GM12878 (cell line): Measurements from ENCODE around the gene ATP6V0E2. TPM values are rescaled to one million over a fixed set of nuclear protein-coding genes. Genes with fewer than 3 reads are reported as not detected.

Source experiments
- CREM ChIP-seq: IDR thresholded peaks from 2 replicates; pipeline ENCODE4 v1.6.1; 2014; ENCODE audit warnings: antibody characterized with exemption, low read depth
- GATAD2B ChIP-seq: fragments of 450-650 bp; conservative IDR thresholded peaks from 2 replicates; pipeline ENCODE4 v1.6.1; 2017; ENCODE audit warnings: low read depth, mild to moderate bottlenecking, moderate library complexity
- HCFC1 ChIP-seq: fragments of 150-350 bp; IDR thresholded peaks from 2 replicates; pipeline ENCODE4 v1.6.1; 2014; ENCODE audit warnings: low read length
- IRF4 ChIP-seq: IDR thresholded peaks from 2 replicates; pipeline ENCODE4 v1.6.1; 2011; ENCODE audit warnings: low read depth, low read length
- JUND ChIP-seq: IDR thresholded peaks from 2 replicates; pipeline ENCODE4 v1.6.1; 2012; ENCODE audit warnings: low read depth, mild to moderate bottlenecking, low read length, improper control_type of control experiment, moderate library complexity
- KLF5 ChIP-seq: fragments of 450-650 bp; IDR thresholded peaks from 2 replicates; pipeline ENCODE4 v1.6.1; 2014; ENCODE audit warnings: mild to moderate bottlenecking; ENCODE audit not compliant: partially characterized antibody
- NRF1 ChIP-seq: conservative IDR thresholded peaks from 2 replicates; pipeline ENCODE4 v1.6.1; 2011; ENCODE audit warnings: mild to moderate bottlenecking, low read depth, low read length, improper control_type of control experiment
- RFX5 ChIP-seq: IDR thresholded peaks from 2 replicates; pipeline ENCODE4 v1.6.1; 2011; ENCODE audit warnings: low read depth, low read length, improper control_type of control experiment
- SMARCA5 ChIP-seq: fragments of 450-650 bp; IDR thresholded peaks from 2 replicates; pipeline ENCODE4 v1.6.1; 2017; ENCODE audit warnings: mild to moderate bottlenecking
- SREBF2 ChIP-seq: IDR thresholded peaks from 2 replicates; pipeline ENCODE4 v1.6.1; 2012; ENCODE audit warnings: mild to moderate bottlenecking, low read length
- ZZZ3 ChIP-seq: IDR thresholded peaks from 2 replicates; pipeline ENCODE4 v1.6.1; 2011; ENCODE audit warnings: low read depth; ENCODE audit not compliant: control insufficient read depth, insufficient read length
- polyA plus RNA-seq, 11 experiments: library from polyadenylated mRNA; depleted of rRNA in 4 of 11; unstranded in 6 of 11; stranded (reverse) in 5 of 11; fragments of >200 nt; fragmentation: Nextera tagmentation in 4 of 11; fragmentation: Illumina TruSeq in 1 of 11; extraction: Ambion mirVana in 4 of 11; extraction: Trizol in 1 of 11; gene quantifications; 1 replicate in 1 of 11; 2 replicates in 10 of 11; pipeline versions ENCODE4 v1.2.1 to v1.2.3, GENCODE V29; 2011 to 2016; ENCODE audit warnings: inconsistent platforms in 2 of 11, missing spikeins in 2 of 11, low read depth in 1 of 11
- total RNA-seq, 4 experiments: library from RNA; depleted of rRNA in 3 of 4; stranded (reverse); fragments of >200 nt in 3 of 4; fragmentation: Illumina TruSeq in 1 of 4; extraction: Trizol in 1 of 4; gene quantifications; 2 replicates each; pipeline versions ENCODE4 v1.2.1 to v1.2.3, GENCODE V29; 2013 to 2021
- TF ChIP-seq, protein P1 (sequence below): IDR thresholded peaks from 2 replicates; pipeline ENCODE4 v1.6.1; 2012; ENCODE audit warnings: improper control_type of control experiment, low read depth, low read length; ENCODE audit not compliant: insufficient replicate concordance
- TF ChIP-seq, protein P2 (sequence below): IDR thresholded peaks from 2 replicates; pipeline ENCODE4 v1.6.1; 2012; ENCODE audit warnings: low read length, inconsistent platforms
- TF ChIP-seq, protein P3 (sequence below): fragments of 150-350 bp; IDR thresholded peaks from 2 replicates; pipeline ENCODE4 v1.6.1; 2014; ENCODE audit warnings: mild to moderate bottlenecking, low read depth, low read length
- TF ChIP-seq, protein P4 (sequence below): fragments of 450-650 bp; formaldehyde crosslinking; IDR thresholded peaks from 2 replicates; pipeline ENCODE4 v1.5.0; 2022; ENCODE audit warnings: mild to moderate bottlenecking, missing genetic modification characterization
- TF ChIP-seq, protein P5 (sequence below): IDR thresholded peaks from 2 replicates; pipeline ENCODE4 v1.6.1; 2012; ENCODE audit warnings: low read depth, low read length, improper control_type of control experiment

Gene ATP6V0E2
- total and polyA plus RNA-seq, 10 of the 15 experiments (the other 5 are each of a cell fraction or from before 2014, with no cell fraction given), result 1.5 to 54.7 (median 27.6) TPM

DNA sequence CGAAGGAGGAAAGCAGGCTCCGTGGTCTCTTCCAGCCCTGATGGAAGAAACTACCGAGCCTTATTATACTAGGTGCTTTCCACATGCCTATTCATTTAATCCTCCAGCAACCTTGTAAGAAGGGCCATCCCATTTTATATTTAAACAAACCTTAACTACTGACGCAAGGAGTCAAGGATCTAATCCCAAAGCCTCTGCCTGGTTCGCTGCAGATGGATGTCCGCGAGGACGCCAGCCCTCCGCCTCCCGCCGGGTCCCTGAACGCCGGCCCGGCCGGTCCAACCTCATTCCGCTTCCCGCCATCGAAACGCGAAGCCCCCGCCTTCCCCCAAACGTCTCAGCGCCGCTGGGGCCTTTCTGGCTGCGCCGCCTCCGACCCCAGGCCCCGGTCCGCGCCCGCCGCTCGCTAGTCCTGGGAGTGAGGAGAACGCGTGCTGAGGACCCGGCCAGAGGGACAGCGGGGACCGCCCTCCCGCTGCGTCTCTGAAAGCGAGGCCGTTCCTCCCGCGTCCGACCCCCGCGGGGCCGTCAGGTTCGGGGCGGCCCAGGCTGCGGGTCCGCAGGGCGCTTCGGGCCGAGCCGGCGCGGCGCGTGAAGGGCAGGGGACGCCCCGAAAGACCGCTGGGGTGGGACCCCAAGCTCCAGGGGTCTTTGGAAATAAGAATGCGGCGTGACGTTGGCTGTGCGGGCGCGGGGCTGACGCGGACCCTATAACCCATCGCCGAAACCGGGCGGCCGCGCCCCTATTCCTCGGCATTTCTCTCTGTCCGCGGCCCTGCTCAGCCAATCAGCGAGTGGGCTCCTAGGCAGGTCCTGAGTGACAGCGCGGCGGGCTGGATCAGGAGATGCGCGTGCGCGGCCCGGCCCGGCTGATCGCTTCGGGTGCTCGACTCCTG, at the start of gene ATP6V0E2 (continued):
- TF ChIP-seq, protein P1, sequence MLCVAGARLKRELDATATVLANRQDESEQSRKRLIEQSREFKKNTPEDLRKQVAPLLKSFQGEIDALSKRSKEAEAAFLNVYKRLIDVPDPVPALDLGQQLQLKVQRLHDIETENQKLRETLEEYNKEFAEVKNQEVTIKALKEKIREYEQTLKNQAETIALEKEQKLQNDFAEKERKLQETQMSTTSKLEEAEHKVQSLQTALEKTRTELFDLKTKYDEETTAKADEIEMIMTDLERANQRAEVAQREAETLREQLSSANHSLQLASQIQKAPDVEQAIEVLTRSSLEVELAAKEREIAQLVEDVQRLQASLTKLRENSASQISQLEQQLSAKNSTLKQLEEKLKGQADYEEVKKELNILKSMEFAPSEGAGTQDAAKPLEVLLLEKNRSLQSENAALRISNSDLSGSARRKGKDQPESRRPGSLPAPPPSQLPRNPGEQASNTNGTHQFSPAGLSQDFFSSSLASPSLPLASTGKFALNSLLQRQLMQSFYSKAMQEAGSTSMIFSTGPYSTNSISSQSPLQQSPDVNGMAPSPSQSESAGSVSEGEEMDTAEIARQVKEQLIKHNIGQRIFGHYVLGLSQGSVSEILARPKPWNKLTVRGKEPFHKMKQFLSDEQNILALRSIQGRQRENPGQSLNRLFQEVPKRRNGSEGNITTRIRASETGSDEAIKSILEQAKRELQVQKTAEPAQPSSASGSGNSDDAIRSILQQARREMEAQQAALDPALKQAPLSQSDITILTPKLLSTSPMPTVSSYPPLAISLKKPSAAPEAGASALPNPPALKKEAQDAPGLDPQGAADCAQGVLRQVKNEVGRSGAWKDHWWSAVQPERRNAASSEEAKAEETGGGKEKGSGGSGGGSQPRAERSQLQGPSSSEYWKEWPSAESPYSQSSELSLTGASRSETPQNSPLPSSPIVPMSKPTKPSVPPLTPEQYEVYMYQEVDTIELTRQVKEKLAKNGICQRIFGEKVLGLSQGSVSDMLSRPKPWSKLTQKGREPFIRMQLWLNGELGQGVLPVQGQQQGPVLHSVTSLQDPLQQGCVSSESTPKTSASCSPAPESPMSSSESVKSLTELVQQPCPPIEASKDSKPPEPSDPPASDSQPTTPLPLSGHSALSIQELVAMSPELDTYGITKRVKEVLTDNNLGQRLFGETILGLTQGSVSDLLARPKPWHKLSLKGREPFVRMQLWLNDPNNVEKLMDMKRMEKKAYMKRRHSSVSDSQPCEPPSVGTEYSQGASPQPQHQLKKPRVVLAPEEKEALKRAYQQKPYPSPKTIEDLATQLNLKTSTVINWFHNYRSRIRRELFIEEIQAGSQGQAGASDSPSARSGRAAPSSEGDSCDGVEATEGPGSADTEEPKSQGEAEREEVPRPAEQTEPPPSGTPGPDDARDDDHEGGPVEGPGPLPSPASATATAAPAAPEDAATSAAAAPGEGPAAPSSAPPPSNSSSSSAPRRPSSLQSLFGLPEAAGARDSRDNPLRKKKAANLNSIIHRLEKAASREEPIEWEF, result no peak
- TF ChIP-seq, protein P2, sequence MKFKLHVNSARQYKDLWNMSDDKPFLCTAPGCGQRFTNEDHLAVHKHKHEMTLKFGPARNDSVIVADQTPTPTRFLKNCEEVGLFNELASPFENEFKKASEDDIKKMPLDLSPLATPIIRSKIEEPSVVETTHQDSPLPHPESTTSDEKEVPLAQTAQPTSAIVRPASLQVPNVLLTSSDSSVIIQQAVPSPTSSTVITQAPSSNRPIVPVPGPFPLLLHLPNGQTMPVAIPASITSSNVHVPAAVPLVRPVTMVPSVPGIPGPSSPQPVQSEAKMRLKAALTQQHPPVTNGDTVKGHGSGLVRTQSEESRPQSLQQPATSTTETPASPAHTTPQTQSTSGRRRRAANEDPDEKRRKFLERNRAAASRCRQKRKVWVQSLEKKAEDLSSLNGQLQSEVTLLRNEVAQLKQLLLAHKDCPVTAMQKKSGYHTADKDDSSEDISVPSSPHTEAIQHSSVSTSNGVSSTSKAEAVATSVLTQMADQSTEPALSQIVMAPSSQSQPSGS, result no peak
- TF ChIP-seq, protein P3, sequence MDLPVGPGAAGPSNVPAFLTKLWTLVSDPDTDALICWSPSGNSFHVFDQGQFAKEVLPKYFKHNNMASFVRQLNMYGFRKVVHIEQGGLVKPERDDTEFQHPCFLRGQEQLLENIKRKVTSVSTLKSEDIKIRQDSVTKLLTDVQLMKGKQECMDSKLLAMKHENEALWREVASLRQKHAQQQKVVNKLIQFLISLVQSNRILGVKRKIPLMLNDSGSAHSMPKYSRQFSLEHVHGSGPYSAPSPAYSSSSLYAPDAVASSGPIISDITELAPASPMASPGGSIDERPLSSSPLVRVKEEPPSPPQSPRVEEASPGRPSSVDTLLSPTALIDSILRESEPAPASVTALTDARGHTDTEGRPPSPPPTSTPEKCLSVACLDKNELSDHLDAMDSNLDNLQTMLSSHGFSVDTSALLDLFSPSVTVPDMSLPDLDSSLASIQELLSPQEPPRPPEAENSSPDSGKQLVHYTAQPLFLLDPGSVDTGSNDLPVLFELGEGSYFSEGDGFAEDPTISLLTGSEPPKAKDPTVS, result no peak
- TF ChIP-seq, protein P4, sequence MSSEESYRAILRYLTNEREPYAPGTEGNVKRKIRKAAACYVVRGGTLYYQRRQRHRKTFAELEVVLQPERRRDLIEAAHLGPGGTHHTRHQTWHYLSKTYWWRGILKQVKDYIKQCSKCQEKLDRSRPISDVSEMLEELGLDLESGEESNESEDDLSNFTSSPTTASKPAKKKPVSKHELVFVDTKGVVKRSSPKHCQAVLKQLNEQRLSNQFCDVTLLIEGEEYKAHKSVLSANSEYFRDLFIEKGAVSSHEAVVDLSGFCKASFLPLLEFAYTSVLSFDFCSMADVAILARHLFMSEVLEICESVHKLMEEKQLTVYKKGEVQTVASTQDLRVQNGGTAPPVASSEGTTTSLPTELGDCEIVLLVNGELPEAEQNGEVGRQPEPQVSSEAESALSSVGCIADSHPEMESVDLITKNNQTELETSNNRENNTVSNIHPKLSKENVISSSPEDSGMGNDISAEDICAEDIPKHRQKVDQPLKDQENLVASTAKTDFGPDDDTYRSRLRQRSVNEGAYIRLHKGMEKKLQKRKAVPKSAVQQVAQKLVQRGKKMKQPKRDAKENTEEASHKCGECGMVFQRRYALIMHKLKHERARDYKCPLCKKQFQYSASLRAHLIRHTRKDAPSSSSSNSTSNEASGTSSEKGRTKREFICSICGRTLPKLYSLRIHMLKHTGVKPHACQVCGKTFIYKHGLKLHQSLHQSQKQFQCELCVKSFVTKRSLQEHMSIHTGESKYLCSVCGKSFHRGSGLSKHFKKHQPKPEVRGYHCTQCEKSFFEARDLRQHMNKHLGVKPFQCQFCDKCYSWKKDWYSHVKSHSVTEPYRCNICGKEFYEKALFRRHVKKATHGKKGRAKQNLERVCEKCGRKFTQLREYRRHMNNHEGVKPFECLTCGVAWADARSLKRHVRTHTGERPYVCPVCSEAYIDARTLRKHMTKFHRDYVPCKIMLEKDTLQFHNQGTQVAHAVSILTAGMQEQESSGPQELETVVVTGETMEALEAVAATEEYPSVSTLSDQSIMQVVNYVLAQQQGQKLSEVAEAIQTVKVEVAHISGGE (CRISPR knock-in tag), result no peak
- TF ChIP-seq IRF4 (no peak), GATAD2B (no peak; the same call in none of the 2 replicates), ZZZ3 (no peak), HCFC1 (no peak), NRF1 (peak; percentile 99), KLF5 (peak; percentile 39), SMARCA5 (no peak), RFX5 (no peak), SREBF2 (no peak), JUND (no peak), CREM (no peak)
- TF ChIP-seq, protein P5, sequence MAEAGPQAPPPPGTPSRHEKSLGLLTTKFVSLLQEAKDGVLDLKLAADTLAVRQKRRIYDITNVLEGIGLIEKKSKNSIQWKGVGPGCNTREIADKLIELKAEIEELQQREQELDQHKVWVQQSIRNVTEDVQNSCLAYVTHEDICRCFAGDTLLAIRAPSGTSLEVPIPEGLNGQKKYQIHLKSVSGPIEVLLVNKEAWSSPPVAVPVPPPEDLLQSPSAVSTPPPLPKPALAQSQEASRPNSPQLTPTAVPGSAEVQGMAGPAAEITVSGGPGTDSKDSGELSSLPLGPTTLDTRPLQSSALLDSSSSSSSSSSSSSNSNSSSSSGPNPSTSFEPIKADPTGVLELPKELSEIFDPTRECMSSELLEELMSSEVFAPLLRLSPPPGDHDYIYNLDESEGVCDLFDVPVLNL, result no peak
